Measurements from ENCODE around the gene ZMYND10.

- TF ChIP-seq, protein P1, sequence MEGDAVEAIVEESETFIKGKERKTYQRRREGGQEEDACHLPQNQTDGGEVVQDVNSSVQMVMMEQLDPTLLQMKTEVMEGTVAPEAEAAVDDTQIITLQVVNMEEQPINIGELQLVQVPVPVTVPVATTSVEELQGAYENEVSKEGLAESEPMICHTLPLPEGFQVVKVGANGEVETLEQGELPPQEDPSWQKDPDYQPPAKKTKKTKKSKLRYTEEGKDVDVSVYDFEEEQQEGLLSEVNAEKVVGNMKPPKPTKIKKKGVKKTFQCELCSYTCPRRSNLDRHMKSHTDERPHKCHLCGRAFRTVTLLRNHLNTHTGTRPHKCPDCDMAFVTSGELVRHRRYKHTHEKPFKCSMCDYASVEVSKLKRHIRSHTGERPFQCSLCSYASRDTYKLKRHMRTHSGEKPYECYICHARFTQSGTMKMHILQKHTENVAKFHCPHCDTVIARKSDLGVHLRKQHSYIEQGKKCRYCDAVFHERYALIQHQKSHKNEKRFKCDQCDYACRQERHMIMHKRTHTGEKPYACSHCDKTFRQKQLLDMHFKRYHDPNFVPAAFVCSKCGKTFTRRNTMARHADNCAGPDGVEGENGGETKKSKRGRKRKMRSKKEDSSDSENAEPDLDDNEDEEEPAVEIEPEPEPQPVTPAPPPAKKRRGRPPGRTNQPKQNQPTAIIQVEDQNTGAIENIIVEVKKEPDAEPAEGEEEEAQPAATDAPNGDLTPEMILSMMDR (conservative IDR thresholded peaks at IDR 0.05; ENCODE audit: low read depth, low read length), result no peak
- TF ChIP-seq EZH2 (IDR thresholded peaks at IDR 0.05; ENCODE audit: borderline replicate concordance, low read depth, low read length, poor library complexity, severe bottlenecking), result no peak
These were observed 40.9 kb downstream of the ZMYND10 start for GRCh38 chr3:50304601-50305000.

All from A673 (cell line).